HG03108 (cell line): ENCODE measurements around the gene CALML3.
"Not testable (repeated sequence)": the region's sequence is repeated elsewhere in the genome, so short reads cannot be mapped to it uniquely, and the experiment has no call there.

Source experiments
- ATAC-seq: cut with Tn5 transposase; IDR thresholded peaks from one replicate; pipeline ENCODE4 v1.9.1; 2021; ENCODE audit warnings: moderate library complexity; ENCODE audit not compliant: unreplicated experiment

Gene CALML3

GRCh38 chr10:5552376-5553321, 27.9 kb downstream of the CALML3 start:
- ATAC-seq = no peak

- ATAC-seq = no peak
These were observed 28.8 kb downstream of the CALML3 start for GRCh38 chr10:5553400-5554170.

- no peak for ATAC-seq
These were observed 30.3 kb downstream of the CALML3 start for GRCh38 chr10:5555021-5555510.

- ATAC-seq = no peak
These were observed 31.1 kb downstream of the CALML3 start for GRCh38 chr10:5555881-5556280.

GRCh38 chr10:5556576-5556975, 31.8 kb downstream of the CALML3 start:
- no peak for ATAC-seq

- no peak for ATAC-seq
These were observed 32.4 kb downstream of the CALML3 start for GRCh38 chr10:5557040-5557721.

GRCh38 chr10:5557799-5558771, 33.3 kb downstream of the CALML3 start:
- no peak for ATAC-seq

GRCh38 chr10:5559022-5559421, 34.3 kb downstream of the CALML3 start:
- ATAC-seq = not testable (repeated sequence)

- no peak for ATAC-seq
These were observed 34.9 kb downstream of the CALML3 start for GRCh38 chr10:5559642-5560141.

- no peak for ATAC-seq
These were observed 35.5 kb downstream of the CALML3 start for GRCh38 chr10:5560142-5560816.

- ATAC-seq = no peak
These were observed 36.3 kb downstream of the CALML3 start for GRCh38 chr10:5560817-5561703.

- ATAC-seq = no peak
These were observed 37.2 kb downstream of the CALML3 start for GRCh38 chr10:5561704-5562645.

- no peak for ATAC-seq
These were observed 38.7 kb downstream of the CALML3 start for GRCh38 chr10:5563321-5563961.

GRCh38 chr10:5563991-5564536, 39.3 kb downstream of the CALML3 start:
- no peak for ATAC-seq

- ATAC-seq = no peak
These were observed 39.9 kb downstream of the CALML3 start for GRCh38 chr10:5564537-5565204.

GRCh38 chr10:5565205-5565545, 40.4 kb downstream of the CALML3 start:
- ATAC-seq = no peak
